ENCODE data around the gene ACTR5.
A peak's percentile ranks its signal among the peaks of the same experiment; 100 is the strongest.
"Not testable (repeated sequence)": the region's sequence is repeated elsewhere in the genome, so short reads cannot be mapped to it uniquely, and the experiment has no call there.

The ACTR5 gene

DNA sequence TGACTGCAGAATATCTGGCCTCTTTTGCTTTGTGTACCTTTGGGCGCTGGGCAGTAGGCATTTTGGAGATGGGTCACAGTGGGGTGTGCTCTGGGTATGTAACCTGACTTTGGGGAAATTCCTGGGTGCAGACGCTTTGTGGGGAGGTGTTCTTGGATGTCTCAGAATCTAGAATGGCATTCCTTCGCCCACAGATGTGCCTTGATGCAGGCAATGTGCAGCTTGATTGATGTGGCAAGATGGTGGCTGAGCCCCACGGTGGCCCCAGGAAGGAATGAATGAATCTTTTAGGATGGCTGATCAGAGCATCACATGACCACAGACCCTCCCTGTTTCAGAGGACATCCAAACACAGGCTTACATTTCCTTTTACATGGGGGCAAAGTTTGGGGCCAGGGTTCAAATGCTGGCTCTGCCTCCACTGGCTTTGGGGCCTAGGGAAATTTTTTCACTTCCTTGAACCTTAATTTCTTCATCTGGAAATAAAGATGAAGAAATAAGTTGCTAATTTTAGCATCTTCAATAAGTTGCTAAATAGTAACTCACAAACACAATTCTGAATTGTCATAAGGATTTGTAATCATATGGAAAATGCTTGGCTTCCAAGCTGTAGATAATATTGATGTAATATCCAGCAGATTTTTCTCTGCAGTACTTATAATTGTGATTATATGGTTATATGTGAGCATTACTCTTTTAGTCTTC is 62.8 kb downstream of the ACTR5 start:
- Mint-ChIP-seq H3K4me3 (peak overlapping the region; percentile 40 to 57), H3K36me3 (peaks cover 54 to 68% of the 10 kb centered on the region in 2 donors), H3K9me3 (no peaks in the 10 kb centered on the region), H3K27ac (peak overlapping the region; percentile 76), H3K27me3 (no peaks in the 10 kb centered on the region), H3K4me1 (peaks cover 65 to 92% of the 10 kb centered on the region in 2 donors)
- DNase-seq (no peak), ATAC-seq (replicated peaks) (no peak)

DNA sequence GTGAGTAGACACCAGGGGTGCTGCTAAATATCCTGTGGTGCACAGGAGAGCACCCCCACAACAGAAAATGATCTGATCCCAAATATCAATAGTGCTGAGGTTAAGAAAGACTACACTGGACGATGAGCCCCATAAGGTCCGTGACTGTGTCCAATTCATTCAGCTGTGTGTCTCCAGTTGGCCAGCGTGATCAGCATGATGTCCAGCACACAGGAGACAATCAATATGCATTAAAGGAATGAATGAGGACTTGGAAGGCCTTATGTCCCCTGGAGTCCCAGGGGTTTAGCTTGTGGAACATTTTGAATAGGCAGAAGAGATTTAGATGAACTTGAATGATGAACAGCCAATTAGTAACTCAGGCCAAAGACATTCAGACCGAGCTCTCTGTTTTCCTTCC is 63.5 kb downstream of the ACTR5 start:
- H3K27me3 Mint-ChIP-seq: no peaks in the 10 kb centered on the region
- H3K9me3 Mint-ChIP-seq: no peaks in the 10 kb centered on the region
- H3K36me3 Mint-ChIP-seq: peaks cover 58 to 69% of the 10 kb centered on the region in 2 donors
- no peak for ATAC-seq (replicated peaks)
- peak overlapping the region; percentile 40 to 57 for H3K4me3 Mint-ChIP-seq
- peak overlapping the region; percentile 76 for H3K27ac Mint-ChIP-seq
- no peak for DNase-seq
- H3K4me1 Mint-ChIP-seq: peaks cover 71 to 99% of the 10 kb centered on the region in 2 donors

DNA sequence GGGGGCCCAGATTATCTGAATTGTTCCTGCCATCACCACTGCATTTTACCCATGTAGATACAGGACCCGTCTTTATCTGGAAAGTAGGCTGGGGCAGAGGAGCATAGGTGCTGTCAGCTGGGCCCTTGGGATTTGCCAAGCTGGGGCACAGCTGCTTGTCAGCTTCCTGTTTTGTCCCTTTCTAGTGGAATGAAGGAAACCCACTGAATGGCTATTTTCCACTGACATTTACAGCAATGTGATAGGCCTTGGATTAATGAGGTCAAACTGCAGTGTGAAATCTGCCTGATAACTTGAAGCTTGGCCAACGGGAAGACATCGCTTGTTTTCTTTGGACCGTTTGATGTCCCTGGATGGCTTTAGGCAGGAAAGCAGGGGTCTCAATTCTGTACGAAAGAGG is 63.9 kb downstream of the ACTR5 start:
- Mint-ChIP-seq H3K27me3 (no peaks in the 10 kb centered on the region), H3K4me1 (peaks cover 74 to 100% of the 10 kb centered on the region in 2 donors), H3K4me3 (peak overlapping the region; percentile 40 to 57), H3K9me3 (no peaks in the 10 kb centered on the region), H3K36me3 (peaks cover 58 to 70% of the 10 kb centered on the region in 2 donors), H3K27ac (peak overlapping the region; percentile 76)
- ATAC-seq (replicated peaks): peak in 1 of 2 donors; percentile 41
- no peak for DNase-seq

DNA sequence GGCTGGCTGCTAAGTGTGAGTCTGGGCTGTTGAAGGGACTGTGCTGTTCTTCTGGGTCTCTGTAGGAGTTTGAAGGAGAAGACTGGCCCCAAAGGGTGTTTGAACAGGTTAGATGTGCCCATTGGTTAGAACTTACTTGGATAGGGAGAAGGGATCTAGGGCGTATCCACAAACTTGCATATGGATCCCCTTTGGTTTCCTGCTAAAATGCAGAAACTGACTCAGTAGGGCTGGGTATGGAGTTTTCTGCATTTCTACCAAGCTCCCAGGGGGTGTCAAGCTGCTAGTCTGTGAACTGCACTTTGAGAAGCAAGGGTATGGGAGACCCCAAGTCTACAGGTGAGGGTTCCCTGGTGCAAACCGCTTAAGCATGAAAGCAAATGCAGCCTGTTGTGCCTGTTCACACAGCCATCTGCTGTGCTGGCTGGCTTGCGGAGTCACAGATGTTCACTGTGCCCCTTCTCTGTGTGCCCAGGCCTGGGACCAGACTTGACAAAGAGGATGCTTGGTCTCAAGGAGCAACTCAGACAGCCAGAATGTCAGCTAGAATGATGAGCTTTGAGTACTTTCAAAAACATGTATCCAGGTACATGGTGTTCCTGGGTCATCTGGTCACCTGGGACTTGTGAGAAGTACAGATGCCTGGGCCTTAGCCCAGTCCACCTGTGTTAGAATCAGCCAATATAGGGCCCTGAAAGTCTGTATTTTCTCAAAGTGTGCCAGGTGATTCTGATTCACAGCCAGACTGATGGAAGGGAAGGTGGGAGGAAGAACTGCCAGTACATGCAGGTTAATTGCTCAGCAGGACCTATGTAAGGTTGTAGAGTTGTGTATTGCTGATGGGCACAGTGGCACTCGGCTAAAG is 64.7 kb downstream of the ACTR5 start:
- DNase-seq (no peak), ATAC-seq (replicated peaks) (no peak)
- Mint-ChIP-seq H3K27ac (peak overlapping the region; percentile 71), H3K9me3 (no peaks in the 10 kb centered on the region), H3K27me3 (no peaks in the 10 kb centered on the region), H3K36me3 (peaks cover 57 to 71% of the 10 kb centered on the region in 2 donors), H3K4me1 (peaks cover 70 to 100% of the 10 kb centered on the region in 2 donors), H3K4me3 (peak overlapping the region in 1 of 2 donors; percentile 34)

DNA sequence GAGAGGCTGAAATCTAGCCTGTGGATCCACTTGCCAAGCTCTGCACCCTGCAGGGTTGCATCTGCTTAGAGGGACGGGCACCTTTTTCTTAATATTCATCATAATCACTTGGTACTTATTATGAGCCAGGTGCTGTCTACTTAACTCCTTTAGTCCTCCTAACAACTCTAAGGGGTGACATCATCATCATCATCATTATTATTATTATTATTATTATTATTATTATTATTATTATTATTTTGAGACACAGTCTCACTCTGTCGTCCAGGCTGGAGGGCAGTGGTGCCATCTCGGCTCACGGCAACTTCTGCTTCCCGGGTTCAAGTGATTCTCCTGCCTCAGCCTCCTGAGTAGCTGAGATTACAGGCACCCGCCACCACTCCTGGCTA is 65.3 kb downstream of the ACTR5 start:
- H3K4me3 Mint-ChIP-seq; ATAC-seq (replicated peaks); H3K27me3 Mint-ChIP-seq; DNase-seq; H3K9me3 Mint-ChIP-seq: not testable (repeated sequence)
- H3K27ac Mint-ChIP-seq: peak overlapping the region; percentile 47
- peaks cover 58 to 75% of the 10 kb centered on the region in 2 donors for H3K36me3 Mint-ChIP-seq
- peaks cover 70 to 100% of the 10 kb centered on the region in 2 donors for H3K4me1 Mint-ChIP-seq

DNA sequence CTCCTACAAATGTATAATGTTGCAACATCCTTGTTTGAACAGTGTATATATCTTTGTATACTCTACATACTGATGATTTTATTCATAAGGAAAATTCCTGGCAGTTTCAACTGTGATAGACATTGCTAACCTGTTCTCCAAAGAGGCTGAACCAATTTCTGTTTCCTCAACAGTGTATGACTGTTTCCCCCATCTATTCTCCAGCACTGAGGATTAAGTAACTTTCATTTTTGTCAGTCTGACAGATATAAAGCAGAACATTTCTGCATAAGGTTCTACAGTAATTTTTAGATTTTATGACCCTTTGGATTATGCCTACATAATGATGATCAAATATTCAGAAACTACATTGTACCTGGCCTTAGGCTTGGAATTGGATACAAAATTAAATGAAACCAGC is 67.2 kb downstream of the ACTR5 start:
- no peaks in the 10 kb centered on the region for H3K9me3 Mint-ChIP-seq
- DNase-seq: no peak
- H3K4me1 Mint-ChIP-seq: peaks cover 57 to 85% of the 10 kb centered on the region in 2 donors
- H3K36me3 Mint-ChIP-seq: peaks cover 46 to 71% of the 10 kb centered on the region in 2 donors
- H3K4me3 Mint-ChIP-seq: no peak overlapping the region
- no peak overlapping the region for H3K27ac Mint-ChIP-seq
- no peak for ATAC-seq (replicated peaks)
- H3K27me3 Mint-ChIP-seq: no peaks in the 10 kb centered on the region

DNA sequence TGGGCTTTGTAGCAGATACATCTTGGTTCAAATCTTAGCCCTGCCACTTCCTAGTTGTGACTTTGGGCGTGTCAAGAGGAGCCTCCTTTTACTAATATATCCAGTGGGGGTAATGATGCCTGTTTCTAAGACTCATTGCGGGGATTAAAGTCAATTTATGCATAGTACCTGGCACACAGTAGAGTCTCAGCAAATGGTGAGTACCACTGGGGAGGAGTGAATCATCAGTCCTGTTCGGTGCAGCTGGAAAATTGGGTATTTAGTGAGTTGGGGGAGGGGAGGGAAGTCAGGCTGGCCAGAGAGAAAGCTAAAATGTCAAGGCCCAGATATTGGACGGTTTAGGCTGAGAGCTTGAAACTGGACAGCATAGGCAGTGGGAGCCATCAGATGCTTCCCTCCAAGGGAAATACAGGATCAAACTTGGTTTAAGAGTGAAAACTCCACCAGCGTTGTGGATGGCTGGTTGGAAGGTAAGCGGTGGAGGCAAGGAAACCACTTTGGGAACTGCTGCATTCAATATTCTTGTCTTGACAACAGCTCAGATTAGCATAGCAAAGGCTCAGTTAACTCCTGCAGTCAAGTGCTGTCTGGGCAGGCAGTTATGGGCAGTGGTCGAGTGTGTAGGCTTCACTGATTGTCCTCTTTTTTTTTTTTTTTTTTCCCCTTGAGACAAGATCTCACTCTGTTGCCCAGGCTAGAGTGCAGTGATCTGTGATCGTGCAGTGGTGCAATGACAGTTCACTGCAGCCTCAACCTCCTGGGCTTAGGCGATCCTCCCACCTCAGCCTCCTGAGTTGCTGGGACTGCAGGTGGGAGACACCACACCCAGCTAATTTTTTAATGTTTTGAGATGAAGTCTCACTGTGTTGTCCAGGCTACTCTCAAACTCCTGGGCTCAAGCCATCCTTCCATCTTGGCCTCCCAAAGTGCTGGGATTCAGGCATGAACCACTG is 70.1 kb downstream of the ACTR5 start:
- H3K36me3 Mint-ChIP-seq: peaks cover 46 to 72% of the 10 kb centered on the region in 2 donors

More for the DNA sequence above, 70.1 kb downstream of the ACTR5 start:
- H3K4me1 Mint-ChIP-seq: peaks cover 46 to 80% of the 10 kb centered on the region in 2 donors
- H3K27me3 Mint-ChIP-seq: no peaks in the 10 kb centered on the region
- H3K9me3 Mint-ChIP-seq: no peaks in the 10 kb centered on the region
- H3K27ac Mint-ChIP-seq: peak overlapping the region; percentile 20
- ATAC-seq (replicated peaks): peak; percentile 16 to 27
- DNase-seq: no peak
- peak overlapping the region in 1 of 2 donors; percentile 71 for H3K4me3 Mint-ChIP-seq
